Islet precursor cell (in vitro differentiated cells): ENCODE measurements around the gene CLGN.

Source experiments
- DNase-seq: peaks from one replicate; pipeline ENCODE4 v3.0.0-alpha.2; 2018

CLGN gene

DNA sequence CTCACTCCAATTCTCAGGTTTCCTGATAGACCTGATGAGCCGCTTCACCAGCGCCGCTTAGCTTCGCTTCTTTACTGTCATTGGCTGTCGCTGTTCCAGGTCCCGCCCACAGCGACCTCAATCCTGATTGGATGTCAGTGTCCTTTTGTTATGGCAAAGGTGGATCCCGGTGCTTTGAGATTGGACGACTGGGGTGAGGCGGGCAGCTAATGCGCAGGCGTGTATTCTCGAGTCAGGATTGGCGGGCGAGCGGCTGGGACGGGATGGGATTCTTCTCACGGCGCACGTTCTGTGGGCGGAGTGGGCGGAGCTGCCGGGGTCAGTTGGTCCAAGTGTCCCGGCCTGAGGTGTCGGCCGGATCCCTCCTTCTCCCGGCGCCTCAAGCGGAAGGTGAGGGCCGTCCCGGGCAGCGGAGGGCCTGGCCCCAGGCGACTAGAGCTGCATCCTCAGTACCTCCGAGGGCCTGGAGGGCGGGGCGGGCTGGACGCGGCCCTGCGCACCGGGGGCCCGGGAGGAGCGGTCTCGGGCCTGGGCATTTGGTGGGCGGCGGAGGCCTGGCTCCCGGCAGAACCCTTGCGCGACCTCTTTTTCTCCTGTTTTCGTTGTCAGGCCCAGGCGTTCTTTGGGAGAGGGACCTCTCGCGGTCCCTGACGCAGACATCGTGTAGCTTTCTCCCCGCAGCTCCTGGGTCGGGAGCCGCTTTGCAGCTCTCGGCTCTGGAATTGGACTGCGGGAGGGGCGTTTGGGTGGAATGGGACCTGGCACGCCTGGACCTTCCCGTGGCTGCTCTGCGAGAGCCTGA lies 53.9 kb downstream of the CLGN start, which contains the start of gene SCOC:
Gene SCOC, plus strand, starts transcription at position 319 of the 802 bp plus-strand sequence. CDS start 5,525 bp downstream, outside the sequence.
- DNase-seq = peak; percentile 100

DNA sequence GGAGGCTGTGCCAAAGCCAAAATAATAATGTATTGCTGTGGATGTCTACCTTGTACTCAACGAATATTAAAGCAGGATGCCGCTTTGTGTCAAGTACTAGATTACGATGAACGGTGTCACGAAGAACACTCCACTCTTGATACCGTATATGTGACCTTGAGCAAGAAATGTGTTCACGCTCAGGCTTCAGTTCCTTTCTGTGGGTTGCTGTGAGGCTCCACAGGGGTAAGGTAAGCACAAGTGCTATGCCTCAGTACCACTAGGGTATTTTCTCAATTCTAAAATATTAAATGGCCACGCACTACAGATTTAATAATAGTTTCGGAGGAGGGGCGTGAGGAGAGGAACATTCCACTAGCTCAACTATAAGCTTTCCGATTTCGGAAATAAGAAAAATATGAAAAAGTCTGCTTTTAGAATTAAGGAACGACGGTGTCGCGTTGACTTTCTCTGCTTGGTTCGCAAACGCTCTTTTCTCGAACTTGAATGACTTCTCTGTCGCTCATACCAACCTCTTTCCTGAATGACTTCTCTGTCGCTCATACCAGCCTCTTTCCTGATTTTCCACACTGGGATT lies 54.6 kb downstream of the CLGN start:
- no peak for DNase-seq

DNA sequence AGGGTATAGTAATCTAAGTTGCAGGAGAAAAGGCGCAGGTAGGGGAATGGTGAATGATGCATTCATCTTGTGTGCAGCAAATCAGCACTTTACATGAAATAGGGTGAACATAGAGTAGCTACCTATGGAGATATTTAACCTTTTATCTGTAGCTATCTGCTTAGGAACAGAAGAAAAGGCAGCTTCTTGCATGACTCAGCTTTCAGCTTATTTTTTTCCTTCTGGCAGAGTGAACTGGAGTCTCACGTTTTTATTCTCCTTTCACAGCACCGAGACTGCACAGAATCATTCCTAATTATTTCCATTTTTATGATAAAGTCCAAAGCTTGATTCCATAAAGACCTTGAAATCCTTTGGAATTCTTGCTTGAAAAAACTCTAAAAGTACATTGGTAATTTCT lies 58.8 kb downstream of the CLGN start:
- DNase-seq = no peak

DNA sequence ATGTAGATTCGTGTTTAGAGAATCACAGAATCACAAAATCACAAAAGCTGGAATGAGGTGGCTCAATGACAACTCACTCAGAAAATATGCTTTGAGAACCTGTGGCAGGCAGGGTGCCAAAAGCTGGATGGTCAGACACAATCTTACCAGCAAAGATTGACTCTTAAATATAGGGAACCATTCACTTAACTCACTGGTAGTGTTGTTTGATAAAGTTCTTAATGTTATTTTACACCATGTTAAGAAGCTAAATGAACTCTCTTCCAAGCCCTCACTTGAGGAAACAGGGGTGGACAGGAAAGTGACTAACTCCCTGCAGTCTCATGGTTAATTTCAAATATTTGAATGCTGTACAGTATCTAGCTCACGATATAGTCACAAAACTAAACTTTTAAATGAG lies 59.7 kb downstream of the CLGN start:
- DNase-seq = no peak

DNA sequence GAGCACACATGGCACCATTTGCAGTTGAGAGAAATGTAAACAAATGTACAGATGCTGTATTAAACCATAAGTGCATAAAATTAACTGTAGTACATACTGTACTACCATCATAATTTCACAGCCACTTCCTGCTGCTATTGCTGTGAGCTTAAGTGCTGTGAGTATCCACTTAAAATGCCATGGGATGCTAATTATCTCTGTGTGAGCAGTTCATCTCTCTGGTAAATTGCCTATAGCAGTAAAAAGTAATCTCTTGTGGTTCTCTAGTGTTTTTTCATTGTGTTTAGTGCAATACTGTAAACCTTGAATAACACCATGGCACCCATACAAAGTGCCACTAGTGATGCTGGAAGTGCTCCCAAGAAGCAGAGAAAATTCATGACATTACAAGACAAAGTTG lies 63.9 kb downstream of the CLGN start:
- DNase-seq = no peak

DNA sequence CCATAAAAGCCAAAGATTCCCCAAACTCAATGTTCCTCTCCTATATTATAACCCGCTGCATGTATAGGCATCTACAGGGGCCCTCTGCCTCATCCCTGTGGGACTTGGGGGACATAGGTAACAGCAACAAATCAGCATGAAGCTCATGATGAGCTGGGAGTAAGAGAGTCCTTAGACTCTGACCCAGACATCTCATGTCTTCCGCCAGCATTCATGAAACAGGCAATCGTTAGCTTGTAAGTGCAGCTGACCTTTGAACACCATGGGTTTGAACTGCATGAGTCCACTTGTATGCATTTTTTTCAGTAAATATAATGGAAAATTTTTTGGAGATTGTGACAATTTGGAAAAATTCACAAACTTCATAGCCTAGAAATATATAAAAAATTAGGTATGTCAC lies 64.4 kb downstream of the CLGN start:
- DNase-seq = peak; percentile 62

DNA sequence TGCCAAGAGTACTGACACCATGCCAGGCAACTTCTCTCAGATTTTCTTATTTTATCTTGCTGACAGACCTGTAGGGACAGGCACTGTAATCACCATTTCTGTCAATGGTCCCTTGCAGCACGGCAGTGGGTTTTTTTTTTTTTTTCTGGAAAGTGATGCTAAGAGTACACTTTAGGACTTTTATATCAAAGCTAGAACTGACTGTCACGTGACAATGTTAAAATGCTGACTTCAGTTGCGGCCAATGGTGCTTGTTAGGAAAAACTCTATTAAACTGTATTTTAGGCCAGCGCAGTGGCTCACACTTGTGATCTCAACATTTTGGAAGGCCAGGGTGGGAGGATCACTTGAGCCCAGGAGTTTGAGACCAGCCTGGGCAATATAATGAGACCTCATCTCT lies 66.3 kb downstream of the CLGN start:
- DNase-seq = no peak

DNA sequence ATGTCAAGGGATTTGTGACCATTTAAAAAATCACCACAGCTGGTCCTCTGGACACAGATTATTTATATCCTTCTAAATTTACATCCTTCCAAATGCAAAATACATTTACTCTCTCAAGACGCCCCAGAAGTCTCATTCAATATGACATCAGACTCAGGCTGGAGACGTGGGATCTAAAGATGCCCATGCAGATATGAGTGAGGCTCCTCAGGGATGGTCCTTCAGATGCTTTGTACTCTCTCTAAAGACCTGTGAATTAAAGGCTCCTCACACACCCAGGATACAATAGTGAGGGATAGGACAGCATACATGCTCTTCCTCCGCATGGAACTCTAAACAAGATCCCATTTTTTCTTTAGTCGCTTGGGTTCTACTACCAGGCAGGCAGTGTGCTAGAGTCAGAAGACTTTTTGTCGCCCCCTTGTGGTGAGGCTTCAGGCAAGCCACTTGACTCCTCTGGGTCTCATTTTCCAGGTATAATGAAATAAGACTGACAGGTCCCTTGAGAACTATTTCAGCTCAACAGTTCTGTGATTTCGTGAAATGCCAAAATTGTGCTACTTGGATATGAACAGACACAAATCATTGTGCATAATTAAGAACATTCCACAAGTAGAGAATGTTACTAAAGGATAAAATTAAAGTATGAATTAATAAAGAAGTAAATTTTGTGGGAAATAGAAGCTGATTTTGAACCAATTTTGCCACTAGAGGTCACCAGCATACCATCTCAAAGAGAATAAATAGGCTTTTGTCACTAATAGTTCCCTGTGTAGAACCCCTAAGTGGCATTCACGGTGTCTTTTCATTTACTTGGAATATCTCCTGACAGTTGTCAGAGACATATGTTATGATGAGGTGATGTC lies 67.7 kb downstream of the CLGN start:
- DNase-seq = peak; percentile 91

DNA sequence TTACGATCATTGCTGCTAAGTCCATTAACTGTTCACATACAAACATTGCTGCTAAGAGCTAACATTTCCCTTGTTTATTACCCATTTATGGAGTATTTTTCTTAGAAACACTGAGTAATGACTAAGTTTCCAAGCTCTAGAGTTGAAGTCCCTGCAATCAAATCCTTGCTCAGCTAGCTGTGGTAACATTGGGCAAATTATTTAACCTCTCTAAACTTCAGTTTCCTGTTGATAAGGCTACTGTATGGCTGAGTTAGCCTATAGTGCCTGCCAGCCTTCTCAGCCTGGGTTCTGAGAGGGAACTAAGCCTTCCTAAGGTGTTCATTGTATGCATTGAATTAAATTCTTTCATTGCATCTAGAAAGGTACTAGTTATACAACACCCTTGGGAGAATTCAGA lies 69.2 kb downstream of the CLGN start:
- DNase-seq = no peak

DNA sequence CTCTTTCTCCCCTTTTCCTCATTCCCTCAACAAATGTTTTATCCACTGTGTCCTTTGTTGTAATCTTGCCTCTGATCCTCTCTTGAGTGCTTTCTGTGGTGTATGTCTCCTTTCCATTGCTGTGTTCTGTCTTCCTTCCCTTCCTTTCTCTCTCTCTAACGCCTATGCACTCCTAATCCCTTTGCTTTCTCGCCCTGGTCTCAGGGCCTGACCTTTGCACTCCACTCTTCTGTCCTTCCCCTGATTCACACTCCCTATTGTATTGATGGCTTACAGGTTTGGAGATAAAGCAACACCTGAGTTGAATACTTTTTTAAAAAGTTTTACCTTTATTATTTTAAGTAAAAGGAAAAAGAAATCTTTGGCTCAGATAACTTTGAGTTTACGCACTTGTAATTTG lies 69.6 kb downstream of the CLGN start:
- no peak for DNase-seq

DNA sequence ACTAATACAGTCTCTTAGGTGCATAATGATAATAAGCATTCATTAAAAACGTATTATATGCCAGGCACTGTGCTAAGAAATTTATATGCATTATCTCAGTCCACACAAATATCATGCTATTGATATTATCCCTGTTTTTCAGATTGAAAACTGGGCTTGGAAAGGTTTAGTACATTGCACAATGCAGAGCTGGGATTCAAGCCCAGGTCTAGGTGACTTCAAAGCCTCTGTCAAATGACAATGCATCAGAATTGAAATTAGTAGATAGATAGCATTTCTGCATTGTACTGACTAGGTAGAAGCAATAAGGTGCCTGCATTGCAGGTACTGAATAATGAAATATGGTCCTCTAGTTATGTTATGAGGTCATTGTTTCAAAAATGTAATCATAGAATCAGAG lies 72.2 kb downstream of the CLGN start:
- DNase-seq = no peak

DNA sequence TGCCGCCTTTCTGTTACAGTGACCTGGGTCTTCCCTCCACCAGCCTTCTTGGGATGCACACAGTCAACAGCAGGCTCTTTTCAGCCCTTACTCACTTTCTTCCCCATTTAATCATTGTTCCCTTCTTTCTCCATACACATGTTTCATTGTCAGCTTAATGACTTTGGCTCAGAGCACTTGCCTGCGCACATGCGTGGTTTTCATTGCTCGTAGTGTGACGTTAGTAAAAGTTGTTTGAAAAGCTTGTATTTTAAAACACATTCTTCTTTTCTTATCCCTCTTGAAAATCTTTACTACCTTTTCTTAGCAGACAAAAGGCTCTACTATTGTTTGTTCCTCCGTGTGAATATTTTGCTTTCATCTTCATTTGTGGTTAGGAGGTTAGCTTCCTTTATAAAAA lies 73.7 kb downstream of the CLGN start:
- DNase-seq = no peak

DNA sequence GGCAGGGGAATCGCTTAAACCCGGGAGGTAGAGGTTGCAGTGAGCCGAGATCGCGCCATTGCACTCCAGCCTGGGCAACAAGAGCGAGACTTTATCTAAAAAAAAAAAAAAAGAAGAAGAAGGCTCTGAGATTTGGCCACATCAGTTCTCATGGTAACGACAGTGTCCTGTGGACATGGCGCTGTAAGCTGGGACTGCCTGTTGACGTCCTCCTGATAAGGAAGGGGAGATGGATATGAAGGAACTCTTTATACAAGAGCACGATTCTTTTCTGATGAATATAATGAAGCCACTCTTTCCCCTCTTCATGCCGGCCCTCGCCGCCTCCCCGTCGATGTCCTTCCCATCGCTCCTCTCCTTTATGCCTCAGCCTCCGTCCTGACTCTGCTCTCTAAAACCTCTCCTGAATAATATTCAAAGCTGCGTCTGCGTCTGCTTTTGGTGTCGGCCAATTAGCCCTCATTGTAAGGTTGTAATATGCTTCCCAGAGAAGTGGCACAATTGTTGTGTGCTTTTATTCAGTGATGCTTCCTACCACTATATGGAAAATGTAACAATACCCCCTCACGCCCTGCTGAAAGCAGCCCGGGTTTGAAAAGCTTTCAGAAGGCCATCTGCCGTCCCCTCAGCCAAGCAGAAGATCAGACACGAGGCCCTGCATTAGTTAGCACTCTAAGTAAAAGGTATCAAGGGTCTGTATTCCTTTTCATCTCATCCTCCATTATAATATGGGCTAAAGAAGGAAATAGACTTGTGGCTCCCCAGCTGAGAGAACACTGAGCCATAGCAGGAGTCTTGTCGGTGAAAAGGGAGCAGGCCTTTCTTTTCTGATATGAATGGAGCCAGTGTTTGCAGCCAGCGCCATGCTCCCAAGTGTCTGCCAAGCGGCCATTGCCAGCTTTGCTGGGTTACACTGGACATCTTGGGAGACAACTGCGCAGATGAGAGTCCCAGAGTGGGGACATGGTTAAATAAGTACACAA lies 76.1 kb downstream of the CLGN start:
- DNase-seq = no peak

DNA sequence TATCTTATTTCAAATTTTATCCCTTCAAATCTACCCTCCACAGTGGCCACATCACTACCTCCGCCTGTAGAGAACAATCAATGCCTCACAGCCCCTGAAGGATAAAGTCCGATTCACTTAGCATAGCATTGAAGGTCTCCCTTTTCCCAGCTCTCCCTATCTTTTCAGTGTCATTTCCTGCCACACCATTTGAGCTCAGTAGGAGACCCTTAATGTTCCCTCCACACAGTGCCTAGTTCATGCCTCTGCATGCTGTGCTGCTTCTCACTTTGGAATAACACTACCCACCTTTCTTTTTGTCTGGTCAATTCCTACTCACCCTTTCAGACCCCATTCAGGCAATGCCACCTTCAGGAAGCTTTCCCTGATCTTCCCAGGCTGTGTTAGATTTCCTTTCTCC lies 77.6 kb downstream of the CLGN start:
- no peak for DNase-seq

DNA sequence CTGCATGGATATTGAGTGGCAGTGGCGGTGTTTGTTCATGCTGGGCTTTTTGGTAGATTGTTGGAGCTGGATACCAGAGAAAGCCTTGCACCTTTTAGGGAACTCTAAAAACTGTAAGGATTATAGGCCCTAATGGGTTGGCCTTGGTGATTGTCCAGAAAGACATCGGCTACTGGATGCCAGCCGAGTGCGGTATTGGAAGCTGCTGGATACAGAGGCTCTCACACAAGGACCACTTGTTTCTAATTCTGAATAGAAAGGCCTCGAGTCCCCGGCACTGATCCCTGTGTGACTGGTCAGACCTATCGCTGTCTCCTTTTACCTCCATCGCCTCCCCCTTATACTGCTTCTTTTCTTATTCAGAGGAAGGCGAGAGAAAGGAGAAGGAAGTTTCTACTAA lies 81.3 kb downstream of the CLGN start:
- no peak for DNase-seq

DNA sequence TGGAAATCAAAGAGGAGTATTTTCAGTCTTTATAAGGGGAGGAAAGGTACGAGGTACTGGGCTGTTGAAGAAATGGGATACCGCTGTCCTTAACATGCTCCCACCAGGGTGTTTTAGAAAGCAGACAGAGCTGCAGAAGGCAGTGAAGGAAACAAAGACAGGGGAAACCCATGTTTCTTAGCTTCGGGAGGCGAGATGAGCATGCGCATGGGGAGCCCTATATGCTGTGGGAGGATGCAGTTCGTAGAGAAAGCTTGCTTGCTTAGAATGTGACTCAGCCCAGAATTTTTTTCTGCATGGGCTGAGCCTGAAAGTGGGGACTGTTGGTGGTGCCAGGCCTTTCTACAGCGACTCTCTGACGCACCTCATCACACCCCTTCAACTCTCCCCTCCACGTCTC lies 82.8 kb downstream of the CLGN start:
- no peak for DNase-seq

DNA sequence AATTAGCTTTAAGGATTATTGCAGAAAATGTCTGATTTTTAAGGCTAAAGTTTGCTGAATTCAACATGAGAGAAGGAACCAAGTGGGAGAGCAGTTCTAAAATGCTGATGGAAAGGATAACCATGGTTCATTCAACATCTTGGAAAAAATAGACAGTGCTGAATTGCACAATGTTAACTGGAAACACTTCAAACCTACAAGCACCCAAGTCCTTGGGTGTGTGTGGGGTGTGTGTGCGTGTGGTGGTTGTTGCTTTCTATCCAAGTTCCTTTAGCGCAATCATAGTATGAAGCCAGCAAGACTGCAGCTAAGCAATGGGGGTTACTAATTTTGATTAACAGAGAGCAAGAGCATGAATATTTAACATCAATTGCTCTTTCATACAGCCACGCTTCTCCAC lies 83.3 kb downstream of the CLGN start:
- no peak for DNase-seq

DNA sequence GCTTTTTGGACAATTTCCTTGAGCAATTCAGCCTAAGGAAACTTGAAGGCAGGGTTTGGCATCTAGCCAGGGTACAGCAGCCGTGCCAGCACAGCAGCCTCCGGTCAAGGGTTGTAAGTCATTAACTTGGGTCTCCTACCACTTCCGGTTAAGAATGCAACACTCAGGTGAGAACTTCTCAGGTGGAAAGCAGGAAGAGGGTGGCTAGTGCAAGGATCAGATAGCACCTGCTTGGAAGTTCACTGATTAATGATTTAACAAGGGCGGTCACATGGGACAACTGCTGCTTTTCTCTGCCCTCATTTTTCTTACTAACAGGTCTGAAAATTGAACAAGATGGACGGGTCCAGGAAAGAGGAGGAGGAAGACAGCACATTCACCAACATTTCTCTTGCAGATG lies 84.1 kb downstream of the CLGN start:
- DNase-seq = no peak

DNA sequence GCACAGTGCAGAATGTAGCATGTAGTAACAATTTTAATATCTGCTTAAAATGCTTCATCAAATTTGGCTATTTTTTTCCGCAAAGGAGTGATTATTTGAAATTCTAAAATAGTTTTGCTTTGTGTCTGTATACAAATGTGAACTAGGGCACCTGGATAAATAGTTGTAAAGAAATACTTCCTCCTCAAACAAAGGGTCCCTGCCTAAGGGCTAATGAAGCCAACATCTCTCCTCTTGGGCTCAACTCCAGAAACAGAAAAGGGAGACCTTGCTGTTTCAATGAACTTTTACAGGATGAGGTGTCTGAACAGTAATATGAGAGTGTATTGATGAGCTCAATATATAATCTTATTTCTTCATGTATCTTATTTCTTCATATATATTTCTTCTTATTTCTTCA lies 84.8 kb downstream of the CLGN start:
- DNase-seq = no peak
